ENCODE measurements around the gene STEAP2.

- TF ChIP-seq CBX2 (IDR thresholded peaks at IDR 0.05; ENCODE audit: borderline replicate concordance, low read depth), result no peak
- TF ChIP-seq CTCF (IDR thresholded peaks at IDR 0.05), result peak; percentile 76
Observed at GRCh38 chr7:90262438-90262837, 50.9 kb downstream of the STEAP2 start.
